ENCODE measurements around the gene PHRF1. TPM values are rescaled to one million over a fixed set of nuclear protein-coding genes. Genes with fewer than 3 reads are reported as not detected.

PHRF1 gene
- total and polyA plus RNA-seq, 2 donors (not counting 3 experiments of a cell fraction or from before 2014, with no cell fraction given), result 14.2 to 39.4 TPM

DNA sequence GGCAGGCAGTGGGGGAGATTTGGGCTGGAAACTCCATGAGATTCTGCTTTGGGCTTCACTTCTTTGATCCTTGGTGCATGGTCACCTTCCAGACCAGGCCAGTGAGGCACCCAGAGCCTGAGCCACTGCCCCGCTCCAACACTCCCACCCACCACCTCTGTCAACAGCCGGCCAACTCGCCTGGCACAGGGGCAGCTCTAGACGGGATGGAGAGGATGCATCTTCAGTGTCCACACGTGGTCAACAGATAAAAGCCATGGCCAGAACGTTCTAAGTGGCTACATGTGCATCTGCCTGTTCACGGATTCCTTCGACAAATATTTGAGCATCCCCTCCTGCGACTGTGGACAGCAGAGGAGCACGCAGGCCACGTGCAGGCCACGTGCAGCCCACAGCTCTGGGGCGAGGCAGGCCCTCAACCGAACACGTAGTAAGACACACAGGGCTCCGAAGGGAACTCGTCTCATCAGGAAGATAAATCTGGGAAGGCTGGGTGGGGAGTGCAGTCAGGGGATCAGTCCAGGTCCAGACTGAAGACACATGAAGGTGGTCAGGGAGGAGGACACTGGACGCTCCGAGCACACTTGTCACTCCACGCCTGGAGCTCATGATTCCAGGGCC lies 37.7 kb upstream of the PHRF1 start:
- Histone ChIP-seq H3K9me3 (replicated peaks; ENCODE audit: control insufficient read depth, insufficient read depth, low read length) (no peaks in the 10 kb centered on the region), H3K9me1 (replicated peaks; ENCODE audit: control insufficient read depth, extremely low read depth, insufficient read depth, low read length) (no peaks in the 10 kb centered on the region), H3K4me2 (ENCODE audit: insufficient read depth, low read length) (no peak overlapping the region), H3K4me1 (ENCODE audit: control insufficient read depth, extremely low read depth, insufficient read depth, low read length) (peaks cover 3% of the 10 kb centered on the region), H3K4me3 (replicated peaks in 1 of 3; ENCODE audit: insufficient read depth in 1 of 3, low read depth in 1 of 3, low read length in 3 of 3) (no peak overlapping the region), H3K9ac (replicated peaks; ENCODE audit: extremely low read depth, insufficient read depth, low read length) (no peak overlapping the region), H2AFZ (ENCODE audit: low read depth, low read length) (no peak overlapping the region), H3K27ac (ENCODE audit: insufficient read depth, low read depth, low read length) (no peak overlapping the region), H3K36me3 (ENCODE audit: control insufficient read depth in 2 of 2, extremely low read depth in 1 of 2, insufficient read depth in 2 of 2, low read length in 2 of 2) (peaks cover 0 to 1% of the 10 kb centered on the region in 2 experiments), H3K27me3 (ENCODE audit: control insufficient read depth in 2 of 2, insufficient read depth in 2 of 2, low read length in 2 of 2) (no peaks in the 10 kb centered on the region), H4K20me1 (replicated peaks; ENCODE audit: control insufficient read depth, extremely low read depth, insufficient read depth, low read length) (no peaks in the 10 kb centered on the region), H3K79me2 (ENCODE audit: control insufficient read depth, insufficient read depth, low read length) (peaks cover 14% of the 10 kb centered on the region)
- no TSS peak for BruUV-seq (replicated peaks)
- FAIRE-seq (no peak), DNase-seq (ENCODE audit: low read depth, low spot score) (no peak)
- dilution Hi-C loops (cut with MboI; ENCODE audit: extremely low pct_ligation_motif_present, low sequenced_read_pairs) (no loop called here), intact Hi-C loops (cut with micrococcal nuclease) (loop anchor here (5.0 kb wide), 1 partner anchor 159 kb away; the partner anchor contains the start of genes DEAF1 and TMEM80)
- TF ChIP-seq FOS (IDR thresholded peaks at IDR 0.05; ENCODE audit: borderline replicate concordance, insufficient read depth, low read length), result no peak
- CTCF ChIA-PET, result no interaction called here
- POLR2A ChIA-PET, result no interaction called here

DNA sequence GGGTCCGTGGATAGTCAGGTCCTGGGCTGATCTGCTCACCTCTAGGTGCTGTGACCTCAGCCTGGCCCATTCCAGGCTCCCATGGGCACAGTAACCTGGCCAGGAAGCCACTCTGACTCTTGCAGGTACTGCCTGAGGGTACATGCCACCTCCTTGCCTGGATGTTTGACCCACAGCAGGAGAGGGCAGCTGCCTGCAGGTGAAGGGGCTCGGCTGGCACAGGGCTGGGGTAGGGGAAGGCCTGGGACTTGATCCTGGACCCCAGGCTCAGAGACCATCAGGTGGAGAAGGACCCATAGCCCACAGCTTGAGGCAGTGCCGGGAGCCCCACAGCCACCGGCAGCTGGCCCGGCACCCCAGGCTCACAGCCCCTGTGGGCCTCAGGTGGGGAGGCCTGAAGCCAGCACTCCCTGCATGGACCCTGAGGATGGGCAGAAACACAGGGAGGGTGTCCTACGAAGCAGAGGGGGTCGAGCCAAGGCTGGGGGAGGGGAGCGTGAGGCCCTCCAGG lies 36.2 kb upstream of the PHRF1 start:
- dilution Hi-C loops (cut with MboI; ENCODE audit: extremely low pct_ligation_motif_present, low sequenced_read_pairs), result no loop called here
- no peaks in the 10 kb centered on the region for H3K9me1 ChIP-seq (replicated peaks; ENCODE audit: control insufficient read depth, extremely low read depth, insufficient read depth, low read length)
- CTCF ChIA-PET, result no interaction called here

More for the DNA sequence above, 36.2 kb upstream of the PHRF1 start:
- Histone ChIP-seq H2AFZ (ENCODE audit: low read depth, low read length) (no peak overlapping the region), H3K36me3 (ENCODE audit: control insufficient read depth in 2 of 2, extremely low read depth in 1 of 2, insufficient read depth in 2 of 2, low read length in 2 of 2) (no peaks in the 10 kb centered on the region), H3K9ac (replicated peaks; ENCODE audit: extremely low read depth, insufficient read depth, low read length) (no peak overlapping the region), H3K79me2 (ENCODE audit: control insufficient read depth, insufficient read depth, low read length) (no peaks in the 10 kb centered on the region), H3K27me3 (ENCODE audit: control insufficient read depth in 2 of 2, insufficient read depth in 2 of 2, low read length in 2 of 2) (no peaks in the 10 kb centered on the region), H3K4me3 (replicated peaks in 1 of 3; ENCODE audit: insufficient read depth in 1 of 3, low read depth in 1 of 3, low read length in 3 of 3) (no peak overlapping the region), H3K4me2 (ENCODE audit: insufficient read depth, low read length) (no peak overlapping the region), H3K27ac (ENCODE audit: insufficient read depth, low read depth, low read length) (no peak overlapping the region), H3K4me1 (ENCODE audit: control insufficient read depth, extremely low read depth, insufficient read depth, low read length) (peaks cover 3% of the 10 kb centered on the region), H4K20me1 (replicated peaks; ENCODE audit: control insufficient read depth, extremely low read depth, insufficient read depth, low read length) (no peaks in the 10 kb centered on the region), H3K9me3 (replicated peaks; ENCODE audit: control insufficient read depth, insufficient read depth, low read length) (no peaks in the 10 kb centered on the region)
- DNase-seq (ENCODE audit: low read depth, low spot score) (no peak), FAIRE-seq (no peak)
- TF ChIP-seq MYC (IDR thresholded peaks at IDR 0.05; ENCODE audit: low read depth, low read length), result no peak
- no peak for TF ChIP-seq GATA2 (IDR thresholded peaks at IDR 0.05; ENCODE audit: insufficient read depth, insufficient read length, low read depth, low read length)
- TF ChIP-seq EZH2 (IDR thresholded peaks at IDR 0.05; ENCODE audit: borderline replicate concordance, low read depth, low read length, severe bottlenecking), result no peak
- TF ChIP-seq POLR2A (IDR thresholded peaks at IDR 0.05; ENCODE audit: low read depth, low read length), result no peak
- no TSS peak for BruUV-seq (replicated peaks)
- intact Hi-C loops (cut with micrococcal nuclease), result loop anchor here (5.0 kb wide), 1 partner anchor 157 kb away; the partner anchor contains the start of genes DEAF1 and TMEM80
- POLR2A ChIA-PET, result no interaction called here
